Kidney (tissue), 14 donors: ENCODE results near the gene GRIFIN. TPM values are rescaled to one million over a fixed set of nuclear protein-coding genes. Genes with fewer than 3 reads are reported as not detected.
"Not testable (repeated sequence)": the region's sequence is repeated elsewhere in the genome, so short reads cannot be mapped to it uniquely, and the experiment has no call there.

Experiments used
- DNase-seq, 5 donors: peaks; one replicate each; pipeline ENCODE4 v3.0.0-alpha.2; 2013 to 2020
- FAIRE-seq: peaks from 2 replicates; lab custom pipeline; 2012; peaks lifted over from hg19 to GRCh38; lab: Jason Lieb, UNC
- H3K27ac ChIP-seq, 2 donors: one replicate each; pipeline ENCODE4 v1.7.0; 2013; ENCODE audit warnings: low read depth in 2 of 2, low read length in 2 of 2, inconsistent platforms in 1 of 2
- H3K27me3 ChIP-seq: one replicate; pipeline ENCODE4 v1.7.1; 2013; ENCODE audit warnings: low read length, inconsistent platforms; ENCODE audit not compliant: control insufficient read depth, insufficient read depth
- H3K36me3 ChIP-seq, 3 donors: one replicate each; pipeline versions ENCODE4 v1.7.0 to v1.7.1; 2013; ENCODE audit warnings: low read length in 3 of 3, control low read depth in 1 of 3, inconsistent platforms in 1 of 3; ENCODE audit not compliant: insufficient read depth in 3 of 3, control insufficient read depth in 2 of 3
- H3K4me1 ChIP-seq, 3 donors: one replicate each; pipeline versions ENCODE4 v1.7.0 to v1.7.1; 2013; ENCODE audit warnings: low read length in 3 of 3, inconsistent platforms in 1 of 3, low read depth in 1 of 3; ENCODE audit not compliant: control insufficient read depth in 2 of 3, insufficient read depth in 2 of 3
- H3K4me3 ChIP-seq, 3 donors: one replicate each; pipeline versions ENCODE4 v1.7.0 to v1.8.1; 2013; ENCODE audit warnings: low read length in 3 of 3, control low read depth in 1 of 3, inconsistent platforms in 1 of 3
- H3K9ac ChIP-seq, 3 donors: one replicate each; pipeline versions ENCODE4 v1.7.0 to v1.7.1; 2013; ENCODE audit warnings: low read length in 3 of 3, control low read depth in 1 of 3, inconsistent platforms in 1 of 3
- H3K9me3 ChIP-seq, 3 donors: one replicate each; pipeline versions ENCODE4 v1.7.0 to v1.7.1; 2013; ENCODE audit warnings: low read length in 3 of 3, control low read depth in 1 of 3, inconsistent platforms in 1 of 3; ENCODE audit not compliant: control insufficient read depth in 2 of 3, insufficient read depth in 1 of 3
- intact Hi-C: fragments of 100-400 bp; cut with DNase I; formaldehyde crosslinking; loops from one replicate; pipeline ENCODE4 v1.11.1; 2022
- polyA plus RNA-seq: library from polyadenylated mRNA; stranded (reverse); fragments of 350-450 nt; fragmentation: Illumina TruSeq; extraction: RNeasy Lipid Tissue Mini Kit (QIAGEN cat#74804); gene quantifications from one replicate; pipeline ENCODE4 v1.2.3, GENCODE V29; 2014; ENCODE audit warnings: low read depth, low replicate concordance; ENCODE audit not compliant: insufficient read depth
- total RNA-seq: library from RNA; stranded (reverse); fragmentation: NEBNext Ultra II Directional; extraction: Animal tissue kit (Norgen Biotek cat#: 25700); gene quantifications from one replicate; pipeline ENCODE4 v1.2.1, GENCODE V29; 2021
- TF ChIP-seq, protein P1 (sequence below): IDR thresholded peaks from 3 replicates; pipeline ENCODE4 v1.5.1; 2012; ENCODE audit warnings: mild to moderate bottlenecking, moderate library complexity, borderline replicate concordance; ENCODE audit not compliant: insufficient read depth; ENCODE audit errors: extremely low read depth
- donor health status: control.
- donor health status: control.
- donor health status: control.
- donor health status: control.
- donor health status: control.
- donor health status: DM: yes; HTN: yes; CAD: no.
- donor health status: Normal renal cell carcinoma (clear cell type).

Gene GRIFIN
- total and polyA plus RNA-seq, 2 donors from 2014 or later = not detected

DNA sequence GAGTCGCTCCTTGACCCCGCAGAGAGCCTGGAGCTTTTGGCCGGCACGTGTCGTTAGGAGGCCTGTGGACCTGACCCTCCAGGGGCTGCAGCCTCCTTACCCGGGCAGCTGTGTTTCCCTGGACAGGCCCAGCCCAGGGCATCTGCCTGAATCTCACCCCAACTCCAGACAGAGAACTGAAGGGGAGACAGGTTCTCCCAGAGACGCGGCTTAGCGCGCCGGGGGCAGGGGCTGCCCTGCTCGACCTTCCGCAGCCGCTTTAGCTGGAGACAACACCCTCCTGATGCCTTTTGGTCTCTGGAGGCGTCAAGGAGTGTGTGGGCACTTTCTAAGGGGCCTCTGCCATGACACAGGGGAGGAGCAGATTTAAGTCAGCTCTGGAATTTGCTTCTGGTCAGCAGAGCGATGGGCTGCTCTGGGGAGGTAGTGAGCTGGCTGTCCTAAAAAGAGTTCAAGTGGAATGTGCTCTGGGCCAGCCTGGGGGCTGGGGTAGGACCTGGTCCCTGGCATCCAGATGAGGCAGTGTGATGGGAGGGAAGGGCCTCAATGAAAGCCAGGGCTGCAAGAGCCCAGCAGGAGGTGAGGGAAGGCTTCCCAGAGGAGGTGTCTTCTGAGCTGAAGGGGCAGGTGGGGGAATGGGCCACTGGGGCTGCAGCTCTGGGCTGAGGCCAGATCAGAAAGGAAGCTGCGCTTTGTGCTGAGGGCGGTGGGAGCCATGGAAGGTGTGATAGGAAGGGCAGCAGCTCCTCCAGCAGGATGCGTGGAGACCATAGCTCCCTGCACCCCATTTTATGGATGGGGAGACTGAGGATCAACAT is 5.8 kb downstream of the GRIFIN start:
- no peak overlapping the region for H3K27ac ChIP-seq
- TF ChIP-seq, protein P1, sequence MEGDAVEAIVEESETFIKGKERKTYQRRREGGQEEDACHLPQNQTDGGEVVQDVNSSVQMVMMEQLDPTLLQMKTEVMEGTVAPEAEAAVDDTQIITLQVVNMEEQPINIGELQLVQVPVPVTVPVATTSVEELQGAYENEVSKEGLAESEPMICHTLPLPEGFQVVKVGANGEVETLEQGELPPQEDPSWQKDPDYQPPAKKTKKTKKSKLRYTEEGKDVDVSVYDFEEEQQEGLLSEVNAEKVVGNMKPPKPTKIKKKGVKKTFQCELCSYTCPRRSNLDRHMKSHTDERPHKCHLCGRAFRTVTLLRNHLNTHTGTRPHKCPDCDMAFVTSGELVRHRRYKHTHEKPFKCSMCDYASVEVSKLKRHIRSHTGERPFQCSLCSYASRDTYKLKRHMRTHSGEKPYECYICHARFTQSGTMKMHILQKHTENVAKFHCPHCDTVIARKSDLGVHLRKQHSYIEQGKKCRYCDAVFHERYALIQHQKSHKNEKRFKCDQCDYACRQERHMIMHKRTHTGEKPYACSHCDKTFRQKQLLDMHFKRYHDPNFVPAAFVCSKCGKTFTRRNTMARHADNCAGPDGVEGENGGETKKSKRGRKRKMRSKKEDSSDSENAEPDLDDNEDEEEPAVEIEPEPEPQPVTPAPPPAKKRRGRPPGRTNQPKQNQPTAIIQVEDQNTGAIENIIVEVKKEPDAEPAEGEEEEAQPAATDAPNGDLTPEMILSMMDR = no peak
- intact Hi-C loops = no loop called here
- peak in 1 of 5 donors; percentile 54 for DNase-seq
- H3K27me3 ChIP-seq = no peaks in the 10 kb centered on the region
- no peaks in the 10 kb centered on the region for H3K4me1 ChIP-seq
- no peak overlapping the region for H3K9ac ChIP-seq
- no peak overlapping the region for H3K4me3 ChIP-seq
- no peaks in the 10 kb centered on the region for H3K36me3 ChIP-seq
- no peaks in the 10 kb centered on the region for H3K9me3 ChIP-seq
- no peak for FAIRE-seq

DNA sequence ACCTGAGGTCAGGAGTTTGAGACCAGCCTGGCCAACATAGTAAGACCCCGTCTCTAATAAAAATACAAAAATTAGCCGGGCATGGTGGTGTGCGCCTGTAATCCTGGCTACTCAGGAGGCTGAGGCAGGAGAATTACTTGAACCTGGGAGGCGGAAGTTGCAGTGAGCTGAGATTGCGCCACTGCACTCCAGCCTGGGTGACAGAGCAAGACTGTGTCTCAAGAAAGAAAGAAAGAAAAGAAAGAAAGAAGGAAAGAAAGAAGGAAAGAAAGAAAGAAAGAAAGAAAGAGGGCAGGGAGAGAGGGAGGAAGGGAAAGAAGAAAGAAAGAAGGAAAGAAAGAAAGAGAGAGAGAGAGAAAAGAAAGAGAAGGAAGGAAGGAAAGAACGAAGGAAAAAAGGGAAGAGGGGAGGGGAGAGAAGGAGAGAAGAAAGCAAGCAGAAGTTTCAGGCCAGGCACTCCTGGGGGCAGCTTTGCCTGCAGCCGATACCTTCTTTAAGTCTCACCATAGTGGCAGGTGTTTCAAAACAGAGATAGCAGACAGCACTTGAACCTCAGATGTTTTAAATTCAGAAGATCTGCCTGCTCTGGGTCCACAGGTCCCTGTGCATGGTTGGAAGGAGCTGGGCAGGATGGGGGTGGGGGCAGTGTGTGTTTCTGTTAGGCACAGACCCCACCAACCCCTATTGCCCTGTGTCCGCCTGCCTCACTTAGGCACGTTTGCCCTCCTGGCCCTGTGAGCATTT is 6.6 kb downstream of the GRIFIN start:
- H3K27me3 ChIP-seq, FAIRE-seq, H3K9ac ChIP-seq, H3K36me3 ChIP-seq, intact Hi-C loops, H3K9me3 ChIP-seq, H3K4me3 ChIP-seq, H3K27ac ChIP-seq, DNase-seq, H3K4me1 ChIP-seq: not testable (repeated sequence)

- H3K27ac ChIP-seq = no peak overlapping the region
- no peaks in the 10 kb centered on the region for H3K9me3 ChIP-seq
- intact Hi-C loops = no loop called here
- H3K36me3 ChIP-seq = no peaks in the 10 kb centered on the region
- DNase-seq (peak in 1 of 5 donors; percentile 58), FAIRE-seq (no peak)
- TF ChIP-seq, protein P1 = no peak
- H3K4me1 ChIP-seq = no peaks in the 10 kb centered on the region
- no peaks in the 10 kb centered on the region for H3K27me3 ChIP-seq
- H3K9ac ChIP-seq = no peak overlapping the region
- no peak overlapping the region for H3K4me3 ChIP-seq
Observed at GRCh38 chr7:2468227-2468626, 8.0 kb downstream of the GRIFIN start.

- intact Hi-C loops = no loop called here
- Histone ChIP-seq H3K27ac (no peak overlapping the region), H3K9me3 (no peaks in the 10 kb centered on the region), H3K4me1 (no peaks in the 10 kb centered on the region), H3K9ac (no peak overlapping the region), H3K36me3 (no peaks in the 10 kb centered on the region), H3K27me3 (no peaks in the 10 kb centered on the region), H3K4me3 (no peak overlapping the region)
- DNase-seq (no peak), FAIRE-seq (no peak)
- TF ChIP-seq, protein P1 = no peak
Observed at GRCh38 chr7:2466675-2467074, 9.5 kb downstream of the GRIFIN start.
